Tibial nerve (tissue), 4 donors: ENCODE data around the gene FGF14. TPM values are rescaled to one million over a fixed set of nuclear protein-coding genes. Genes with fewer than 3 reads are reported as not detected.
"Not testable (repeated sequence)": the region's sequence is repeated elsewhere in the genome, so short reads cannot be mapped to it uniquely, and the experiment has no call there.

Experiments used
- DNase-seq, 2 donors: peaks; one replicate each; pipeline ENCODE4 v3.0.0-alpha.2; 2019; ENCODE audit warnings: low spot score in 2 of 2
- H3K27ac ChIP-seq, 4 donors: fragments of 200-600 bp; sonication (generic) in 3 of 4; one replicate each; pipeline ENCODE4 v1.5.1; 2017 to 2019; ENCODE audit warnings: mild to moderate bottlenecking in 1 of 4
- H3K27me3 ChIP-seq, 2 donors: fragments of 200-600 bp; sonication (generic) in 1 of 2; one replicate each; pipeline versions ENCODE4 v1.5.1 to v1.6.0; 2017 to 2019
- H3K36me3 ChIP-seq, 3 donors: fragments of 200-600 bp; sonication (generic); one replicate each; pipeline ENCODE4 v1.5.1; 2018 to 2019
- H3K4me1 ChIP-seq, 4 donors: fragments of 200-600 bp; sonication (generic) in 3 of 4; one replicate each; pipeline ENCODE4 v1.5.1; 2017 to 2019
- H3K4me3 ChIP-seq, 4 donors: fragments of 200-600 bp; sonication (generic) in 3 of 4; one replicate each; pipeline ENCODE4 v1.5.1; 2017 to 2019; ENCODE audit warnings: mild to moderate bottlenecking in 1 of 4, moderate library complexity in 1 of 4
- H3K9me3 ChIP-seq, 4 donors: fragments of 200-600 bp; sonication (generic) in 3 of 4; one replicate each; pipeline ENCODE4 v1.5.1; 2017 to 2019
- EP300 ChIP-seq, 2 donors: sonication (generic); formaldehyde crosslinking; IDR thresholded peaks; one replicate each; pipeline ENCODE4 v1.6.1; 2017; ENCODE audit warnings: antibody characterized with exemption in 2 of 2, mild to moderate bottlenecking in 1 of 2
- POLR2A ChIP-seq, 2 donors: fragments of 450-650 bp; IDR thresholded peaks; one replicate each; pipeline ENCODE4 v1.6.1; 2017; ENCODE audit warnings: antibody characterized with exemption in 2 of 2, mild to moderate bottlenecking in 2 of 2, moderate library complexity in 2 of 2
- WGBS, 2 donors: methylation state at CpG; one replicate each; pipeline ENCODE4 v1.1.5; 2018; 5-methylcytosine and 5-hydroxymethylcytosine counted together
- total RNA-seq, 4 donors: library from RNA; depleted of rRNA; stranded (reverse); fragments of >200 nt; gene quantifications; one replicate each; pipeline ENCODE4 v1.1.0, GENCODE V29; 2016
- TF ChIP-seq, protein P1 (sequence below), 5 experiments: fragments of 200-600 bp in 3 of 5; fragments of 450-650 bp in 2 of 5; sonication (generic) in 3 of 5; IDR thresholded peaks; one replicate each; pipeline ENCODE4 v1.5.1; 2016 to 2019; ENCODE audit warnings: antibody characterized with exemption in 5 of 5, mild to moderate bottlenecking in 3 of 5, moderate library complexity in 2 of 5

FGF14 gene
- total RNA-seq, 4 donors from 2014 or later, result 0.20 to 2.1 (median 0.21) TPM; not detected in 1

DNA sequence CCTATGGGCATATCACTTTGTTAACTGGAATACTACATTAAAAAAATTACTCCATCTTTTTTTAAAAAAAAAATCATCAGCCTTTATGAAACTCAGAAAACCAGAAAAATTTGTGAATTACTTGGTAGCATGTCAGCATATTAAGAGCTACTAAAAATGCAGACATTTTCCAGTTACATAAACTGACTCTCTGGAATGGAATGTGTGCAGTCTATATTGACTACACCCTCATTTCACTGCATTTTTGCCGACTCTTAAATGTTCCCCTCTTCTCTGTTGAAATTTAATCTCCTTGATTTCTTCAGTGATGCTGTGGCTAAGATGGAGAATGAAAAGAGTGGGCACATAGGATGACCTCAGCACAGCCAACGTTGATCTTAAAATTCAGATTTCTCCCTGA, 555.6 kb downstream of the FGF14 start:
- no peak for TF ChIP-seq POLR2A (IDR thresholded peaks at IDR 0.05)
- TF ChIP-seq, protein P1, sequence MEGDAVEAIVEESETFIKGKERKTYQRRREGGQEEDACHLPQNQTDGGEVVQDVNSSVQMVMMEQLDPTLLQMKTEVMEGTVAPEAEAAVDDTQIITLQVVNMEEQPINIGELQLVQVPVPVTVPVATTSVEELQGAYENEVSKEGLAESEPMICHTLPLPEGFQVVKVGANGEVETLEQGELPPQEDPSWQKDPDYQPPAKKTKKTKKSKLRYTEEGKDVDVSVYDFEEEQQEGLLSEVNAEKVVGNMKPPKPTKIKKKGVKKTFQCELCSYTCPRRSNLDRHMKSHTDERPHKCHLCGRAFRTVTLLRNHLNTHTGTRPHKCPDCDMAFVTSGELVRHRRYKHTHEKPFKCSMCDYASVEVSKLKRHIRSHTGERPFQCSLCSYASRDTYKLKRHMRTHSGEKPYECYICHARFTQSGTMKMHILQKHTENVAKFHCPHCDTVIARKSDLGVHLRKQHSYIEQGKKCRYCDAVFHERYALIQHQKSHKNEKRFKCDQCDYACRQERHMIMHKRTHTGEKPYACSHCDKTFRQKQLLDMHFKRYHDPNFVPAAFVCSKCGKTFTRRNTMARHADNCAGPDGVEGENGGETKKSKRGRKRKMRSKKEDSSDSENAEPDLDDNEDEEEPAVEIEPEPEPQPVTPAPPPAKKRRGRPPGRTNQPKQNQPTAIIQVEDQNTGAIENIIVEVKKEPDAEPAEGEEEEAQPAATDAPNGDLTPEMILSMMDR (IDR thresholded peaks at IDR 0.05), result no peak
- DNase-seq, result no peak
- H3K4me1 ChIP-seq, result no peaks in the 10 kb centered on the region
- 57 to 65% methylated on average over 2 of the region's 2 CpGs for WGBS, 2 donors
- no peak overlapping the region for H3K27ac ChIP-seq
- no peaks in the 10 kb centered on the region for H3K36me3 ChIP-seq
- H3K9me3 ChIP-seq, result no peaks in the 10 kb centered on the region
- H3K27me3 ChIP-seq, result no peaks in the 10 kb centered on the region
- H3K4me3 ChIP-seq, result no peak overlapping the region

DNA sequence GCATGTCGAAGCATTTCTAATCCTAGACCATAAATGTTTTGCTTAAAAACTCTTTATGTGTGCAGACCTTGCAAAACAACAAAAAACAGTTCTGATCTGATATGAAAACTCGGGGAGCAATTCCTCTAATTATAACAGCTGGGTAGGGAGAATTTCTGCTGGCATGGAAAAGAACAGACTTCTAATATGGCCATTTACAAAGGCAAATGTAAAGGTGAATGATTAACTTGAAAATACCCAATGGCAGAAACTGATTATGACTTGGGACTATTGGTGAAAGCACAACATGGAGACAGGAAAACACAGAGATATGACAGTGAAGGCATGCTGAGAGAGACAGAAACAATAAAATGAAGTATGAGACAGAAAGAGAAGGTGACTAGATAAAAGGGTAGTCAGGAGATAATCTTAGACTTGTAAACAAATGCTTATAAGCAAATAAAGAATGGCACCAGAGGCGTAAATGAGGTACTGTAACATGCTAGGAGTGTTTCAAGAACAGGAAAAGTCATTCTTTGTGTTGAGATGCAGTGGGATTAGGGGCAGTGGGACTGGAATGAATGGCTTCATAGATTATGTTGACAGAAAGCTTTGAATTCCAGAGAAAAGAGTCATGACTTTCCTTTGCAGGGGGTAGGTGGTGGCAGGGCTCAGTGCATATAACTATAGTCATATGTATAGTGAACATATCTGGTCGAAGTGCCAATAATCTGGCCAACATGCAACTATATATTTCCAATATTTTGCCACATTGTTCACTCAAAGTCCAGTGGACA, 556.4 kb downstream of the FGF14 start:
- Histone ChIP-seq H3K36me3 (no peaks in the 10 kb centered on the region), H3K27ac (no peak overlapping the region), H3K9me3 (no peaks in the 10 kb centered on the region), H3K4me3 (no peak overlapping the region), H3K4me1 (no peaks in the 10 kb centered on the region), H3K27me3 (no peaks in the 10 kb centered on the region)
- WGBS, 2 donors, result 56 to 62% methylated on average over 4 of the region's 4 CpGs
- no peak for DNase-seq
- no peak for TF ChIP-seq EP300 (IDR thresholded peaks at IDR 0.05)
- TF ChIP-seq, protein P1 (IDR thresholded peaks at IDR 0.05), result no peak
- TF ChIP-seq POLR2A (IDR thresholded peaks at IDR 0.05), result no peak

DNA sequence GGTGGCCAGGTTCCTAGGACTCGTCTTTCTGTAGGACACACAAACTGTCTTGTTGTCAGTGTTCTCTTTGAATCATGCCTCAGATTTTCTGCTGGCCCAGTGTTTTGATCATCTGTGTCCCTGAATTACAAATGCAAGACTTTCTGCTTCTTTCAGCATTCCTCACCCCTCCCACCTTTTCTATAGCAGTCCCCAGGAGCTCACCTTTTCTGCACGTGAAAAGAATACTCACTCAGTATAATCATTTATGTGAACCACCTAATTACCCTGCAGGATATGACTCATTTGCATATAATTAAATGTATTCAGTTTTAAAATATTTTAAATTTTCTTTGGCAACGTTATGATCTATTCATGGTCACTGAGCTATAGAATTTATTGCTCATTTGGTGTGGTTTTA, 560.1 kb downstream of the FGF14 start:
- DNase-seq, result no peak
- 27 to 34% methylated on average over 3 of the region's 3 CpGs for whole genome bisulfite sequencing, 2 donors
- Histone ChIP-seq H3K4me1 (no peaks in the 10 kb centered on the region), H3K27ac (no peak overlapping the region), H3K9me3 (no peaks in the 10 kb centered on the region), H3K27me3 (no peaks in the 10 kb centered on the region), H3K4me3 (no peak overlapping the region), H3K36me3 (no peaks in the 10 kb centered on the region)
- TF ChIP-seq EP300 (IDR thresholded peaks at IDR 0.05), result no peak
- TF ChIP-seq POLR2A (IDR thresholded peaks at IDR 0.05), result no peak
- TF ChIP-seq, protein P1 (IDR thresholded peaks at IDR 0.05), result no peak

DNA sequence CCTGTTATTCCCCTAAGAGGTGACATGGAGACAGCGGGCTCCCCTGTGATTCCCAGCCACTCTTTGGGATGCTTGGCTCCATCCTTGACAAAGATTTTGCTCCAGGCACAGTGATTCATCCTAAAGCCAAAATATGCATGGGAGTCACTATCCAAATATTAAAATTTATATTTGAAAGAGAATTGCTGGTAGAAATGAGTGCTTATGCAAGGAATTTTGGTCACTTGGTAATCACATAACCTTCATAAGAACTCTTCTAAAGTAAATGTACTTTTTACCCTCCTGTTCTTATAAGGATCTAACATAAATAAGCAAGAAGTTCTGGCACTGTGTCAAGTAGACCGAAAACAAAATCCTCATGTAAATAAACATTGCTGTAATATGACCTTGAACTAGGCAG, 563.5 kb downstream of the FGF14 start:
- Histone ChIP-seq H3K27ac (no peak overlapping the region), H3K9me3 (no peaks in the 10 kb centered on the region), H3K36me3 (no peaks in the 10 kb centered on the region), H3K27me3 (no peaks in the 10 kb centered on the region), H3K4me3 (no peak overlapping the region), H3K4me1 (no peaks in the 10 kb centered on the region)
- no peak for DNase-seq
- whole genome bisulfite sequencing, 2 donors, result 50 to 66% methylated on average over 2 of the region's 2 CpGs
- TF ChIP-seq POLR2A (IDR thresholded peaks at IDR 0.05) (no peak), EP300 (IDR thresholded peaks at IDR 0.05) (no peak)
- TF ChIP-seq, protein P1 (IDR thresholded peaks at IDR 0.05), result no peak

DNA sequence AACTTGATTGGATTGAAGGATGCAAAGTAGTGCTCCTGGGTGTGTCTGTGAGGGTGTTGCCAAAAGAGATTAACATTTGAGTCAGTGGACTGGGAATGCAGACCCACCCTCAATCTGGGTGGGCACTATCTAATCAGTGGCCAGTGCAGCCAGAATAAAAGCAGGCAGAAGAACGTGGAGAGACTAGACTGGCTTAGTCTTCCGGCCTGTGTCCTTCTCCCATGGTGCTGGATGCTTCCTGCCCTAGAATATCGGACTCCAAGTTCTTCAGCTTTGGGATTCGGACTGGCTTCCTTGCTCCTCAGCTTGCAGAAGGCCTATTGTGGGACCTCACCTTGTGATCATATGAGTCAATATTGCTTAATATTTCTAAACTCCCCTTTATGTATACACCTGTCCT, 564.1 kb downstream of the FGF14 start:
- not testable (repeated sequence) for H3K27ac ChIP-seq, H3K27me3 ChIP-seq, DNase-seq, H3K36me3 ChIP-seq, H3K4me3 ChIP-seq, H3K4me1 ChIP-seq, H3K9me3 ChIP-seq
- 74 to 80% methylated on average over 4 of the region's 4 CpGs for WGBS, 2 donors
